Measurements from ENCODE around the gene RPS6KB2.

DNA sequence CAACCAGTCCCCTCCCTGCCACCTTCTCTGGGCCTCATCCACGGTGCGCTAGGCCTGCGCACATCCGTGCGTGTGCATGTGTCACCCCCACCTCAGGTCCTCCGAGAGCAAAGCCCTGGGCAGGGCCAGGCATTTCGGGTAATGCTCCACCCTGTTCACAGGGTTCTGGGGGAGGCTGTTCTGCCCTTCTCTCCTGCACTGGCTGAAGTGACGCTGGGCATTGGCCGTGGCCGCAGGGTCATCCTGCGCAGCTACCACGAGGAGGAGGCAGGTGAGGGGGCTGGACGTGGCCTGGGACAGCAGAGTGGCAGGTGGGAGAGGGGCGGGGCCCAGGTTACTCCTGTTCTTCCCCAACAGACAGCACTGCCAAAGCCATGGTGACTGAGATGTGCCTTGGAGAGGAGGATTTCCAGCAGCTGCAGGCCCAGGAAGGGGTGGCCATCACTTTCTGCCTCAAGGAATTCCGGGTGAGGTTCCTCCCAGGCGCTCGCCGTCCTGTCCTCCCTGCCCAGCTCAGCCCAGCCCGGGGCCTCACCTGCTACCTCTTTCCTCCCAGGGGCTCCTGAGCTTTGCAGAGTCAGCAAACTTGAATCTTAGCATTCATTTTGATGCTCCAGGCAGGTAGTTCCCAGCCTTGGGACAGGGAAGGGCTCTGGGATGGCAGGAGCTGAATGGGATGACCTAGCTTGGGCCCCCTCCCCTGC, 32.6 kb upstream of the RPS6KB2 start:
- TF ChIP-seq, protein P1, sequence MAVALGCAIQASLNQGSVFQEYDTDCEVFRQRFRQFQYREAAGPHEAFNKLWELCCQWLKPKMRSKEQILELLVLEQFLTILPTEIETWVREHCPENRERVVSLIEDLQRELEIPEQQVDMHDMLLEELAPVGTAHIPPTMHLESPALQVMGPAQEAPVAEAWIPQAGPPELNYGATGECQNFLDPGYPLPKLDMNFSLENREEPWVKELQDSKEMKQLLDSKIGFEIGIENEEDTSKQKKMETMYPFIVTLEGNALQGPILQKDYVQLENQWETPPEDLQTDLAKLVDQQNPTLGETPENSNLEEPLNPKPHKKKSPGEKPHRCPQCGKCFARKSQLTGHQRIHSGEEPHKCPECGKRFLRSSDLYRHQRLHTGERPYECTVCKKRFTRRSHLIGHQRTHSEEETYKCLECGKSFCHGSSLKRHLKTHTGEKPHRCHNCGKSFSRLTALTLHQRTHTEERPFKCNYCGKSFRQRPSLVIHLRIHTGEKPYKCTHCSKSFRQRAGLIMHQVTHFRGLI (CRISPR knock-in tag; IDR thresholded peaks at IDR 0.05): no peak
- TF ChIP-seq, protein P2, sequence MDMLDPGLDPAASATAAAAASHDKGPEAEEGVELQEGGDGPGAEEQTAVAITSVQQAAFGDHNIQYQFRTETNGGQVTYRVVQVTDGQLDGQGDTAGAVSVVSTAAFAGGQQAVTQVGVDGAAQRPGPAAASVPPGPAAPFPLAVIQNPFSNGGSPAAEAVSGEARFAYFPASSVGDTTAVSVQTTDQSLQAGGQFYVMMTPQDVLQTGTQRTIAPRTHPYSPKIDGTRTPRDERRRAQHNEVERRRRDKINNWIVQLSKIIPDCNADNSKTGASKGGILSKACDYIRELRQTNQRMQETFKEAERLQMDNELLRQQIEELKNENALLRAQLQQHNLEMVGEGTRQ (CRISPR knock-in tag; IDR thresholded peaks at IDR 0.05): no peak
- no peak for TF ChIP-seq ZKSCAN1 (IDR thresholded peaks at IDR 0.05; ENCODE audit: low read depth, low read length)
- TF ChIP-seq ZFX (CRISPR knock-in tag; IDR thresholded peaks at IDR 0.05): no peak
- TF ChIP-seq BRCA1 (IDR thresholded peaks at IDR 0.05): no peak
- no peak for TF ChIP-seq BRCA1 (CRISPR knock-in tag; IDR thresholded peaks at IDR 0.05)
- TF ChIP-seq, protein P3, sequence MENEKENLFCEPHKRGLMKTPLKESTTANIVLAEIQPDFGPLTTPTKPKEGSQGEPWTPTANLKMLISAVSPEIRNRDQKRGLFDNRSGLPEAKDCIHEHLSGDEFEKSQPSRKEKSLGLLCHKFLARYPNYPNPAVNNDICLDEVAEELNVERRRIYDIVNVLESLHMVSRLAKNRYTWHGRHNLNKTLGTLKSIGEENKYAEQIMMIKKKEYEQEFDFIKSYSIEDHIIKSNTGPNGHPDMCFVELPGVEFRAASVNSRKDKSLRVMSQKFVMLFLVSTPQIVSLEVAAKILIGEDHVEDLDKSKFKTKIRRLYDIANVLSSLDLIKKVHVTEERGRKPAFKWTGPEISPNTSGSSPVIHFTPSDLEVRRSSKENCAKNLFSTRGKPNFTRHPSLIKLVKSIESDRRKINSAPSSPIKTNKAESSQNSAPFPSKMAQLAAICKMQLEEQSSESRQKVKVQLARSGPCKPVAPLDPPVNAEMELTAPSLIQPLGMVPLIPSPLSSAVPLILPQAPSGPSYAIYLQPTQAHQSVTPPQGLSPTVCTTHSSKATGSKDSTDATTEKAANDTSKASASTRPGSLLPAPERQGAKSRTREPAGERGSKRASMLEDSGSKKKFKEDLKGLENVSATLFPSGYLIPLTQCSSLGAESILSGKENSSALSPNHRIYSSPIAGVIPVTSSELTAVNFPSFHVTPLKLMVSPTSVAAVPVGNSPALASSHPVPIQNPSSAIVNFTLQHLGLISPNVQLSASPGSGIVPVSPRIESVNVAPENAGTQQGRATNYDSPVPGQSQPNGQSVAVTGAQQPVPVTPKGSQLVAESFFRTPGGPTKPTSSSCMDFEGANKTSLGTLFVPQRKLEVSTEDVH (IDR thresholded peaks at IDR 0.05; ENCODE audit: low read depth, partially characterized antibody): no peak
- no peak for TF ChIP-seq TEAD4 (IDR thresholded peaks at IDR 0.05; ENCODE audit: low read length)
- no peak for TF ChIP-seq TEAD4 (CRISPR knock-in tag; IDR thresholded peaks at IDR 0.05; ENCODE audit: borderline replicate concordance)
- TF ChIP-seq PHTF2 (CRISPR knock-in tag; IDR thresholded peaks at IDR 0.05): no peak
- TF ChIP-seq CBX2 (IDR thresholded peaks at IDR 0.05; ENCODE audit: insufficient read depth, low read length, poor library complexity, severe bottlenecking): no peak
- TF ChIP-seq BRF1 (IDR thresholded peaks at IDR 0.05; ENCODE audit: borderline replicate concordance, extremely low read depth, insufficient read length): no peak

All from K562 (cell line).